HG03039 (cell line): ENCODE measurements around the gene MAPK14.
"Not testable (repeated sequence)": the region's sequence is repeated elsewhere in the genome, so short reads cannot be mapped to it uniquely, and the experiment has no call there.

Experiments
- ATAC-seq: cut with Tn5 transposase; IDR thresholded peaks from one replicate; pipeline ENCODE4 v1.9.1; 2021; ENCODE audit warnings: mild to moderate bottlenecking, moderate library complexity; ENCODE audit not compliant: unreplicated experiment

The MAPK14 gene

GRCh38 chr6:36120539-36120938, 92.9 kb downstream of the MAPK14 start:
- no peak for ATAC-seq

DNA sequence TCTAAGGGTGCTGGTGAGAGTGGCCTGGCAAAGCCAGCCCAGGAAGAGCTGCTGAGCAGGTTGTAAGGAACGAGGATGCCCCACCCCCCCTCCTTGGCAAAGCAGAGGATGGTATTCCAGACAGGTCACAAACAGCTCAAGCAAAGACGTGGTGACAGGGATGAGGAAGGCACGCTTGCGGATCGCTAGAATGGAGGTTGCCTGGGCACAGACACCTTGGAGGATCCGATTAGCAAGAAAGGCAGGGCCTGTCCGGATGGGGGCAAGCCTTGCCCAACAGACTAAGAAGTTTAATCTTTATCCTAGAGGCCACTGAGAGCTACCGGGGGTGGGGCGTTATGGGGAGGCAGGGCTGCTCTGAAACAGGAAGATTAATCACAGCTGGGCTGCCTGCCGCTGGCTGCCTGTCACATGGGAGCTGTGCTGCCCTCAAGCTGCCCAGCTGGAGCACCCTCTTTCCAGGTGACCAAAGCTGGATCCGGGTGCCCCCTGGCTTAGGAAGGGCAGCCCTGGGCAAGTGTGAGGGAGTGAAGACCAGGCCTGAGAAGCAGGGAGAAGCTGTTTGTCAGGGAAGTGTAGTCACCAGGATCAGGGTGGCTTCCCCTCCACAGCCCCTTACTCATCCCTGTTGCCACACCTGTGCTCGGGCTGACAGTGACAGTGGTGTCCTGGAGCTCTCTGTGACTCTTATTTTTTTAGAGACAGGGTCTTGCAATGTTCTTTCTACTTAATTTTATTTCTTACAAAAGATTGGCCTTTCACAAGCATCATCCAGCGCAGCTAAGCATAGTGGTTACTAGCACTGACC, 93.6 kb downstream of the MAPK14 start:
- no peak for ATAC-seq

GRCh38 chr6:36121787-36122494, 94.3 kb downstream of the MAPK14 start:
- no peak for ATAC-seq

DNA sequence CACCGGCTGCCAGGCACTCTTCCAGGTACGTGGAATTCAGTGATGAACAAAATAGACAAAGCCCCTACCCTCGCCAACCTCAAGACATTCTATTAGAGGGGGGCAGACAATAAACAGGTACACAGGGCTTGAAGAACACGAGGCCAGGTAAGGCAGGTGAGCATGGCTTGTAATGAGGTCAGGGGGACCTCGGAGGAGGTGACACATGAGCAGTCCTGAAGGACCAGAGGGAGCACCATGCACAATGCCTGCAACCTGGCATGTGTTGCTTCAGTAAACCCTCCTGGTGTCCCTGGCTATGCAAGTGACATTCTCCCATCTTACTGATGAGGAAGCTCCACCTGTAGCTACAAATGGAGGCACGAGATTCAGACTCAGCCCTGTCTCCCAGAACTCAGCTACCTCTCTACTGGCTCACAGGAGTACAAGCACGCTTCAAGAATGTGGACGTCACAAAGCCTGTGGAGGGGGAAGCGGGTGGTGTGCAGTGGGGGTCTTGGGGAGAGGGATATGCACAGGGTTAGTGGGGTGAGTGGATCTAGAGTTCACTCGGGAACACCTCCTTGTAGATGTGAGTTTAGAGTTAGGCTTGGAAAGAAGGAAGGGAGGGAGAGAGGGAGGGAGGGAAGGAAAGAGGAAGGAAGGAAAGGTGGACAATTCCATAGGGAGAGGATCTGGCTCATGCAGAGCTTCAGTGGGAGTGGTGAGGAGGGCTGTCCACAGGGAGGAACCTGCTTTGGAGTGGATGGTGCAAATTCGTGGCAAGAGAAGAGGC, 95.1 kb downstream of the MAPK14 start:
- no peak for ATAC-seq

DNA sequence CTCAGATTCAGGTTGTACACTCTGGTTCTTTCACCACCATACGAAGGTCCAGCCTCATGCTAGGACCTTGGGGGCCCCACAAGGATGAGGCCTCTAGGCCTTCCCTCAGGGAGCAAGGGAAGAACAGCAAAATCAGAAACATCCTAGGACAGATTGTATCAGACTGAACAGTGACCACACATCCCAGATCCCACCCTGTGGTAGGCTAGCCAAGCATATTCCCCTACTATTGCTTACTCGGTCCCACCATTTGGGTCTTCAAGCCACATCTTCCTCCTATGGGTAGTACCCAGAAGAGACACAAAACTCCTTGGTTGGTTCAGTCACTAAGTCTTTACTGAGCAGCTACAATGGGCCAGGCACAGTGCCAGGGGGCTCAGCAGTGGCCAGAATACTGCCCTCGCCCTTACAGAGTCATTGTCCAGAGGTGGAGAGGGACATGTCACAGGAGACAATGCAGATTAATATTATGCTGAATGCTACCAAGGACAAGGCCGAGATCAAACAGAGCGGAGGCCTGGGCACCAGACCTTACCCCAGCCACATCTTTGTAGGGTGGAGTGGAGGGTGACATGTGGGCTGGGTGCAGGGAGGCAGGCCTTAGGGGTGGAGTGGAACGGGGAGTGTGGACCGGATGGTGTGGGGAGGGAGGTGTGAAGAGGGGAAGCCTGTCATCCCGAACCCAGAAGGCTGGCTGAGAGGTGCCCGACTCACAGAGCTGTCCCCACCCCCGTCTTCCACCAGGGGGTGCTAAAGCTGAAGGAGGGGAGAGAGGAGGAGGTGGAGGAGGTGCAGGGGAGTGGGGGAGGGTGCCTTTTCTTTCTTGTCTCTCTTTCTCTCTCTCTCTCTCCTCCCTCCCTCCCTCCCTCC, 95.9 kb downstream of the MAPK14 start:
- no peak for ATAC-seq

DNA sequence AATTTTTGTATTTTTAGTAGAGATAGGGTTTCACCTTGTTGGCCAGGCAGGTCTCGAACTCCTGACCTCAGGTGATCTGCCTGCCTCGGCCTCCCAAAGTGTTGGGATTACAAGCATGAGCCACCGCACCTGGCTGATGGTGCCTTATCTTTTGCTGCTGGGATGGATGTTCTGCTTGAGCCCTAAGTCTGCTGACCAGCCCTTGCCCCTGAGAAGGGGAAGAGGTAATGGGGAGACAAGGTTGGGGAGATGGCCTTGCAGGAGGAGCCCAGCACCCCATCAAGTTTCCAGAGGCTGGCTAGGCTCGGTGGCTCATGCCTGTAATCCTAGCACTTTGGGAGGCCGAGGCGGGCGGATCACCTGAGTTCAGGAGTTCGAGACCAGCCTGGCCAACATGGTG, 96.7 kb downstream of the MAPK14 start:
- ATAC-seq = not testable (repeated sequence)

- no peak for ATAC-seq
Measured at GRCh38 chr6:36124881-36125280, 97.3 kb downstream of the MAPK14 start.

GRCh38 chr6:36125575-36125974, 98.0 kb downstream of the MAPK14 start:
- ATAC-seq = no peak

- ATAC-seq = no peak
Measured at GRCh38 chr6:36126121-36126520, 98.5 kb downstream of the MAPK14 start.

- no peak for ATAC-seq
Measured at GRCh38 chr6:36126553-36127458, 99.2 kb downstream of the MAPK14 start.

GRCh38 chr6:36127462-36128016, 99.9 kb downstream of the MAPK14 start:
- ATAC-seq = no peak

DNA sequence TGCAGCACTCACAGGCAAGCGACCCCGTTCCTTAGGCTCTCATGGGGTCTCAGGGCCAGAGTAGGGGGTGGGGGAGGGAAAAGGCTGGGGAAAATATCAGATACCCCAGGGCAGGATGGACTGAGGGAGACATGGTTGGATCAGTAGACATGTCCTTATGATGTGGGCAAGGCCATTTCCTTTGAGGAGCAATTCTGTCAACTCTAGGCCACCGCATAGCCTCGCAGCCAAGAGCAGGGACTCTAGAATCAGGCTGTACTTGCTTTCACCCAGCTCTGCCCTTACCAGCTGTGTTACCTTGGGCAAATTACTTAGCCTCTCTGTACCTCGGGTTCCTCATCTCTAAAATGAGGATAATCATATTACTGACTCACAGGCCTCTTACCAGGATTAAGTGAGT, 100.5 kb downstream of the MAPK14 start:
- no peak for ATAC-seq

DNA sequence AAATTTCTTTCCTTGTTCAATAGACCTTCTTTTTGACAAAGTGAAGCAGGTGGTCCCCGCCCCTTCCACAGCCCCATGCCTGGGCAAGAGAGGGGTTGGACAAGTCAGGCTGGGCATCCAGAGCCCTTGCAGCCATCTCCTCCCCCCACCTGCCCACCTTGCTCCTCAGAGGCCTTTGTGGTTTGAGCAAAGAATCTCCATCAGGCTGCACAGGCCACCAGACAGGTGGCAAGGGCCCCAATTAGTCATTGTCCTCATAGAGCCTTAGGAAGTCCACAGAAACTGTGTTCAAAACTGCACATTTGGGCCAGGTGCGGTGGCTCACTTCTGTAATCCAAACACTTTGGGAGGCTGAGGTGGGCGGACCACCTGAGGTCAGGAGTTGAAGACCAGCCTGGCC, 101.2 kb downstream of the MAPK14 start:
- ATAC-seq = no peak

GRCh38 chr6:36129334-36129733, 101.7 kb downstream of the MAPK14 start:
- not testable (repeated sequence) for ATAC-seq

- ATAC-seq = no peak
Measured at GRCh38 chr6:36129941-36130666, 102.5 kb downstream of the MAPK14 start, which contains the start of gene MAPK13. Gene MAPK13, plus strand, starts transcription at chr6:36130513. Its CDS starts 70 bp downstream, at chr6:36130583.

DNA sequence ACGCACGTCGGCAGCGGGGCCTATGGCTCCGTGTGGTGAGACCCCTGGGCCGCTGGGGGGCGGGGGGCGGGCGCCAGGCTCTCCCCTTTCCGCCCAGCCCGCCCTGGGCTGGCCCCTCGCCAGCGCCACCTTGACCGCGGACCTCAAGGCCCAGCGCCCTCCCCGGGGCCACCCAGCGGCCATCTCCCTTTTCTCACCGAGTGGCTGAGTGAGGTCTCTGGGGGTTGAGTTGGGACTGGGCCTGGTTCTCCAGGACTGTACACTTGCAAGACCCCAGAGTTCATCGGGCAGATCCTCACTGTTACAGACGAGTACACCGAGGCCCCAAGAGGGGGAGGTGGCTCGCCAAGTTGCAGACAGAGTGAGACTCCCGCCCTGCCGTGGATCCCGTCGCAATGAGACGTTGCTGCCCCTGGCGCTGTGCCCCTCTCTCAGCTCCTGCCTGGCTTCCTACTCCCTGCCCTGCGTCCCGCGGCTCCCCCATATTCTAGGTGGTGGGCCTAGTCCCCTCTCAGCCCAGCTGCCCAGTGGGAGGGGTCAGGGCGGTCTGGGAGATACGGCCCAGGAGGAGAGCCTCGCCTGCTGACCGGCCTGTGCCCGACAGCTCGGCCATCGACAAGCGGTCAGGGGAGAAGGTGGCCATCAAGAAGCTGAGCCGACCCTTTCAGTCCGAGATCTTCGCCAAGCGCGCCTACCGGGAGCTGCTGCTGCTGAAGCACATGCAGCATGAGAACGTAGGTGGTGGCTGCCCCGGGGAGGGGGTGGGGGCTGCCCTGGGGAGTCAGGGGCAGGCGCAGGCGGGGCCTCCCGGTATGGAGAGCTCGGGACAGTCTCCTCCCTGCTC, 103.3 kb downstream of the MAPK14 start:
- ATAC-seq = peak; percentile 28

DNA sequence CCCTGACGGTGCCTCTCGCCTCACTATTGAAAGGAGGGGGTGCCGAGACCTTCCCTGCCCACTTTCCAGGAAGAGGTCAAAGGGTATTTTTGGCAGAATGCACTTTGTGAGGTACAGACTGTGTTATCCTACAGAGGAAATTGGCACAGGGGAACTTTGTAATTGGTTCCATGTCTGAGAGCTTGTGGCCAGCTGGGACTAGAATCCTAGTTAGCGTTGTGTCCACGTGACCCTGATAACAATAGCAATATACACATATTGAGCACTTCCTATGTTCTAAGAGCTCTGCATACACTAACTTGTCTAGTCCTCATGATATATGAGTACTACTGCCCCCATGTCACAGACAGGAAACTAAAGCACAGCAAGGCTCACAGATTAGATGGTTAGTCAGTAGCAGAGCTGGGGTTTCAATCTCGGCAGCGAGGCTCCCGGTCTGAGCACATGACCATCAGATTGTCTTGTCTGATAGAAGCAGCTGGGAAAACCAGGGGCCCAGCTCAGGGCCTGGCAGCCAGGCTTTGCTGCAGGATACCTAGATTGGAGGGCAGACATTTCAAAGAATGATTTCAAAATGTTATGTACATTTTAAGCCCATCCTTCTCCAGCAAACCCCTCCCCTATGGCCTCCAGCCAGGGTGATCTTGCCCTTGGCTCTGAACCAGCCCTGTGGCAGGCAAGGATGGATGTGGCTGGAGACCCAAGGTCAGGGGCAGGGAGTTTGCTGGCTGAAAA, 104.1 kb downstream of the MAPK14 start:
- peak; percentile 66 for ATAC-seq
